Progenitor cell of endocrine pancreas (in vitro differentiated cells): ENCODE results near the gene ANP32A. TPM values are rescaled to one million over a fixed set of nuclear protein-coding genes. Genes with fewer than 3 reads are reported as not detected.

Experiments
- DNase-seq: peaks from one replicate; pipeline ENCODE4 v3.0.0; 2021; ENCODE audit warnings: low spot score; ENCODE audit not compliant: unreplicated experiment
- H3K27ac Mint-ChIP-seq: 2 replicates; pipeline ENCODE4 v1.8.0; 2021; ENCODE audit warnings: mild to moderate bottlenecking, moderate library complexity, mixed read lengths
- H3K27me3 Mint-ChIP-seq: 2 replicates; pipeline ENCODE4 v1.8.0; 2021; ENCODE audit warnings: mixed read lengths
- H3K36me3 Mint-ChIP-seq: 2 replicates; pipeline ENCODE4 v1.8.0; 2022; ENCODE audit warnings: mixed read lengths; ENCODE audit not compliant: insufficient read depth
- H3K4me1 Mint-ChIP-seq: 2 replicates; pipeline ENCODE4 v1.8.0; 2021; ENCODE audit warnings: low read depth, mixed read lengths
- H3K4me3 Mint-ChIP-seq: 2 replicates; pipeline ENCODE4 v1.8.0; 2021; ENCODE audit warnings: low read depth, mild to moderate bottlenecking, moderate library complexity, mixed read lengths
- H3K9me3 Mint-ChIP-seq: 2 replicates; pipeline ENCODE4 v1.8.0; 2021; ENCODE audit warnings: low read depth, mixed read lengths
- total RNA-seq: library from RNA; stranded (reverse); gene quantifications from 2 replicates; pipeline ENCODE4 v1.2.1, GENCODE V29; 2021
- TF ChIP-seq, protein P1 (sequence below): fragments of 200-600 bp; sonication (generic); IDR thresholded peaks from one replicate; pipeline ENCODE4 v1.5.0; 2021; ENCODE audit warnings: antibody characterized with exemption, mild to moderate bottlenecking; ENCODE audit not compliant: unreplicated experiment

ANP32A gene
- total RNA-seq, 1 donor from 2014 or later = 279 TPM

DNA sequence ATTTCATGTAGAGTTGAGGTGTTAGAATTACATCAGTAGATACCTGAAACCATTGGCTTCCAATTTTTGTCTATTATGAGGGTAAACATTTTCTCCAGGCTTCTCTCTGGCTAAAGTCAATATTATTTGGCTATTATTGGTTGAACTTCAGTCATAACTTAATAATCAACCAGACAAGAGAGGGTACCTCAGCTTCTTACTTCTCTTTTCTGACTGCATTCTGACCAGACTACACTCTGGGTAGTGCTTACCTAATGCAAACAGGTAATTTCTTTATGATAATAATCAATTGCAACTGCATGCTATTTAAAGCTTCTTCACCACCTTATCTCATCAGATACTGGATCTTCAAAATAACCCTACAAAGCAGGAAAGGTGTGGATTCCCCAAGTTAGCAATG, 85.1 kb downstream of the ANP32A start:
- TF ChIP-seq, protein P1, sequence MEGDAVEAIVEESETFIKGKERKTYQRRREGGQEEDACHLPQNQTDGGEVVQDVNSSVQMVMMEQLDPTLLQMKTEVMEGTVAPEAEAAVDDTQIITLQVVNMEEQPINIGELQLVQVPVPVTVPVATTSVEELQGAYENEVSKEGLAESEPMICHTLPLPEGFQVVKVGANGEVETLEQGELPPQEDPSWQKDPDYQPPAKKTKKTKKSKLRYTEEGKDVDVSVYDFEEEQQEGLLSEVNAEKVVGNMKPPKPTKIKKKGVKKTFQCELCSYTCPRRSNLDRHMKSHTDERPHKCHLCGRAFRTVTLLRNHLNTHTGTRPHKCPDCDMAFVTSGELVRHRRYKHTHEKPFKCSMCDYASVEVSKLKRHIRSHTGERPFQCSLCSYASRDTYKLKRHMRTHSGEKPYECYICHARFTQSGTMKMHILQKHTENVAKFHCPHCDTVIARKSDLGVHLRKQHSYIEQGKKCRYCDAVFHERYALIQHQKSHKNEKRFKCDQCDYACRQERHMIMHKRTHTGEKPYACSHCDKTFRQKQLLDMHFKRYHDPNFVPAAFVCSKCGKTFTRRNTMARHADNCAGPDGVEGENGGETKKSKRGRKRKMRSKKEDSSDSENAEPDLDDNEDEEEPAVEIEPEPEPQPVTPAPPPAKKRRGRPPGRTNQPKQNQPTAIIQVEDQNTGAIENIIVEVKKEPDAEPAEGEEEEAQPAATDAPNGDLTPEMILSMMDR = no peak
- H3K36me3 Mint-ChIP-seq = no peaks in the 10 kb centered on the region
- H3K27ac Mint-ChIP-seq = no peak overlapping the region
- DNase-seq = no peak
- H3K4me3 Mint-ChIP-seq = no peak overlapping the region
- peaks cover 4% of the 10 kb centered on the region for H3K4me1 Mint-ChIP-seq
- H3K27me3 Mint-ChIP-seq = peaks cover 21% of the 10 kb centered on the region
- H3K9me3 Mint-ChIP-seq = no peaks in the 10 kb centered on the region

DNA sequence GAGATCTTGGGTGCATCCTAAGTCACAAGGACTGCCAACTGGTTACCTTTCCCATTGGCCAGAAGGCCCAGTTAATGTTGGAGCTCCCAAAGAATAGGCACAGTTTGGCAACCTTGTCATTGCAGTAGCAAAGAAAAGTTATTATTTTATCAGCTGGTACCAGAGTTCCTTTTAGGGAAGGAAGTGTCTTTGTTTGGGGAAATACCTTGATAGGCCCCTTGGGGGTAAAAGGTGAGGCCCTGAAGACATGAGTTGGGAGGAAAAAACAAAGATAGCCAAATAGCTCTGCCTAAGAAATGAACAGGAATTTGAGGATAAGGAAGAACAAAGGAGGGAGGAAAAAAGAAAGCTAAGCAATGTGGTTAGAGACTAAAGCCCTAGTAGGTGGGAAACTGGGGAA, 85.8 kb downstream of the ANP32A start:
- Mint-ChIP-seq H3K27ac (no peak overlapping the region), H3K9me3 (no peaks in the 10 kb centered on the region), H3K4me3 (no peak overlapping the region), H3K36me3 (no peaks in the 10 kb centered on the region), H3K4me1 (peaks cover 6% of the 10 kb centered on the region), H3K27me3 (peaks cover 19% of the 10 kb centered on the region)
- TF ChIP-seq, protein P1 = no peak
- no peak for DNase-seq

DNA sequence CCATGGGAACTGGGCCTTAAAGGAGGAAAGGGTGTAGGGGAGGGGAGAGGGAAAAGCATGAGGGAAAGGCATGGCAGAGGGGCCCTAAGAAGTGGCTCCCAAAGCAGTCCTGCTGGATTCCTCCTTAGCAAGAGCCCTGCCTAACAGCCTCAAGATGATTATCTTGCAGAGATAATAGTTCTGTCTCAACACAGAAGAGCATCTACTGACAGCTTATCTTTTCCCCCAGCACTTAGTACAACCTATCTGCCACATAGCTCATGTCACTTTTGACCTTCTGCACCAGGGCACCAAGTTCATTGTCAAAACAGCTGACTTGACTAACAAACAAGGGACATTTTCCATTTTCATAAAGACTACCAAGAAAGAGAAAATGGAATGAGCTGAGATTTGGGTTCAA, 86.3 kb downstream of the ANP32A start:
- Mint-ChIP-seq H3K4me3 (no peak overlapping the region), H3K36me3 (no peaks in the 10 kb centered on the region), H3K4me1 (peaks cover 6% of the 10 kb centered on the region), H3K27ac (no peak overlapping the region), H3K9me3 (no peaks in the 10 kb centered on the region), H3K27me3 (peaks cover 15% of the 10 kb centered on the region)
- no peak for DNase-seq
- TF ChIP-seq, protein P1 = no peak

DNA sequence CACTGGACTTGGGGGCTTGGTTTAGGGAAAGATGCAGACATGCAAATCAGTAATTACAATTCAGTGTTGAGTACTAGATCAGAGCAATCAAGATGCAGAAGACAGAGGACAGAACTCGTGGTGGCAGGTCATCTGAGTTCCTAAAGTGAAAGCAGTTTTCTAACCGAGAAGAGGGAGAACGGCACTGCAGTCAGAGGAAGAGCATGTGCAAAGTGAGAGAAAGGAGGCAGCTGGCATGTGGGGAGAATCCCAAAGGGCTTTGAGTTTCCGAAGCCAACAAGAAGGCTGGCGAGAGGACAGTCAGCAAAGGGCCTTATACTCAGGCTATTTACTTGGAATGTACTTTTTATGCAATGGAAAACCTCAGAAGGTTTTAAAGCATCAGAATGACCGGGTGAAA, 87.0 kb downstream of the ANP32A start:
- peaks cover 6% of the 10 kb centered on the region for H3K4me1 Mint-ChIP-seq
- TF ChIP-seq, protein P1 = no peak
- no peak for DNase-seq
- H3K27me3 Mint-ChIP-seq = peaks cover 15% of the 10 kb centered on the region
- no peak overlapping the region for H3K4me3 Mint-ChIP-seq
- H3K27ac Mint-ChIP-seq = no peak overlapping the region
- H3K36me3 Mint-ChIP-seq = no peaks in the 10 kb centered on the region
- H3K9me3 Mint-ChIP-seq = no peaks in the 10 kb centered on the region

DNA sequence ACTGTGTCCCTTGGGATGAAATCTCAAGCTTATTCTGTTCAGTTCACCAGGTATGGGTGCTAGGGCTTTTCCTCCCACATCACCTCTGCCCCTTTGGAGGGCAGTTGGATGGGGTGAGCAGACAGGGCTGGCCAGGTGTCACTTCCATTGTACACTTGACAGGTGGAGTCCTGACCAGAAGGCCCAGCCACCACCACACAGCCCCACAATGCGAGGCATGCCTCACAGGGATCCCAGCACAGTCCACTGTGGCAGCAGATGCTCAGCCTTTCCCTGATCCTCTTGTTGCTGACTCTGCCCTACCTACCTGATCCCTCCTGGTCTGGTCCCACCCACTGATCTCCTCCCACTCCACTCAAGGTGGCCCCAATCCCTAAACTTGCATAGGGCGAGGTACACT, 88.2 kb downstream of the ANP32A start:
- Mint-ChIP-seq H3K27ac (no peak overlapping the region), H3K27me3 (peaks cover 15% of the 10 kb centered on the region), H3K36me3 (no peaks in the 10 kb centered on the region), H3K4me3 (no peak overlapping the region), H3K4me1 (peaks cover 6% of the 10 kb centered on the region), H3K9me3 (no peaks in the 10 kb centered on the region)
- no peak for DNase-seq
- TF ChIP-seq, protein P1 = no peak
